ENCODE measurements around the gene STARD10.

STARD10 gene

GRCh38 chr11:72776117-72776843, 17.6 kb downstream of the STARD10 start:
- Mint-ChIP-seq H3K4me3 (no peak overlapping the region), H3K27ac (peak overlapping the region; percentile 26), H3K27me3 (peaks cover 41% of the 10 kb centered on the region)

GRCh38 chr11:72775288-72776110, 18.3 kb downstream of the STARD10 start:
- no peaks in the 10 kb centered on the region for H3K36me3 Mint-ChIP-seq (ENCODE audit: low read depth)
- intact Hi-C loops (cut with micrococcal nuclease) = no loop called here
- H3K9me3 Mint-ChIP-seq = no peaks in the 10 kb centered on the region
- no peak overlapping the region for H3K4me3 Mint-ChIP-seq
- peaks cover 46% of the 10 kb centered on the region for H3K4me1 Mint-ChIP-seq (ENCODE audit: low read depth)
- peaks cover 36% of the 10 kb centered on the region for H3K27me3 Mint-ChIP-seq
- H3K27ac Mint-ChIP-seq = no peak overlapping the region

More at GRCh38 chr11:72776117-72776843, 17.6 kb downstream of the STARD10 start:
- Mint-ChIP-seq H3K4me1 (ENCODE audit: low read depth) (peaks cover 48% of the 10 kb centered on the region), H3K9me3 (no peaks in the 10 kb centered on the region), H3K36me3 (ENCODE audit: low read depth) (no peaks in the 10 kb centered on the region)
- intact Hi-C loops (cut with micrococcal nuclease) = no loop called here

GRCh38 chr11:72774499-72774898, 19.3 kb downstream of the STARD10 start:
- Mint-ChIP-seq H3K27me3 (peaks cover 29% of the 10 kb centered on the region), H3K36me3 (ENCODE audit: low read depth) (no peaks in the 10 kb centered on the region), H3K4me3 (no peak overlapping the region), H3K4me1 (ENCODE audit: low read depth) (peaks cover 38% of the 10 kb centered on the region), H3K27ac (no peak overlapping the region), H3K9me3 (no peaks in the 10 kb centered on the region)
- intact Hi-C loops (cut with micrococcal nuclease) = no loop called here

GRCh38 chr11:72773696-72774095, 20.2 kb downstream of the STARD10 start:
- Mint-ChIP-seq H3K9me3 (no peaks in the 10 kb centered on the region), H3K4me1 (ENCODE audit: low read depth) (peaks cover 35% of the 10 kb centered on the region), H3K4me3 (no peak overlapping the region), H3K27me3 (peaks cover 23% of the 10 kb centered on the region), H3K36me3 (ENCODE audit: low read depth) (no peaks in the 10 kb centered on the region), H3K27ac (no peak overlapping the region)
- intact Hi-C loops (cut with micrococcal nuclease) = no loop called here

- no peaks in the 10 kb centered on the region for H3K36me3 Mint-ChIP-seq (ENCODE audit: low read depth)
- intact Hi-C loops (cut with micrococcal nuclease) = no loop called here
- H3K4me3 Mint-ChIP-seq = no peak overlapping the region
- no peaks in the 10 kb centered on the region for H3K9me3 Mint-ChIP-seq
- H3K4me1 Mint-ChIP-seq (ENCODE audit: low read depth) = peaks cover 40% of the 10 kb centered on the region
- peaks cover 25% of the 10 kb centered on the region for H3K27me3 Mint-ChIP-seq
- H3K27ac Mint-ChIP-seq = no peak overlapping the region
Observed at GRCh38 chr11:72773291-72773690, 20.6 kb downstream of the STARD10 start.

GRCh38 chr11:72772059-72772458, 21.8 kb downstream of the STARD10 start:
- no peaks in the 10 kb centered on the region for H3K36me3 Mint-ChIP-seq (ENCODE audit: low read depth)
- H3K4me1 Mint-ChIP-seq (ENCODE audit: low read depth) = peaks cover 35% of the 10 kb centered on the region
- no peak overlapping the region for H3K4me3 Mint-ChIP-seq
- H3K27ac Mint-ChIP-seq = no peak overlapping the region
- intact Hi-C loops (cut with micrococcal nuclease) = no loop called here
- peaks cover 27% of the 10 kb centered on the region for H3K27me3 Mint-ChIP-seq
- H3K9me3 Mint-ChIP-seq = no peaks in the 10 kb centered on the region

GRCh38 chr11:72771507-72771906, 22.3 kb downstream of the STARD10 start:
- Mint-ChIP-seq H3K9me3 (no peaks in the 10 kb centered on the region), H3K4me3 (no peak overlapping the region), H3K27me3 (peaks cover 29% of the 10 kb centered on the region), H3K27ac (no peak overlapping the region), H3K36me3 (ENCODE audit: low read depth) (no peaks in the 10 kb centered on the region), H3K4me1 (ENCODE audit: low read depth) (peaks cover 30% of the 10 kb centered on the region)
- intact Hi-C loops (cut with micrococcal nuclease) = no loop called here

GRCh38 chr11:72770799-72771198, 23.0 kb downstream of the STARD10 start:
- Mint-ChIP-seq H3K4me1 (ENCODE audit: low read depth) (peaks cover 23% of the 10 kb centered on the region), H3K27ac (no peak overlapping the region), H3K27me3 (peaks cover 28% of the 10 kb centered on the region), H3K4me3 (no peak overlapping the region), H3K9me3 (no peaks in the 10 kb centered on the region), H3K36me3 (ENCODE audit: low read depth) (no peaks in the 10 kb centered on the region)
- intact Hi-C loops (cut with micrococcal nuclease) = no loop called here

GRCh38 chr11:72769680-72770079, 24.2 kb downstream of the STARD10 start:
- no peak overlapping the region for H3K4me3 Mint-ChIP-seq
- no peaks in the 10 kb centered on the region for H3K36me3 Mint-ChIP-seq (ENCODE audit: low read depth)
- H3K27ac Mint-ChIP-seq = no peak overlapping the region
- H3K27me3 Mint-ChIP-seq = peaks cover 22% of the 10 kb centered on the region
- peaks cover 22% of the 10 kb centered on the region for H3K4me1 Mint-ChIP-seq (ENCODE audit: low read depth)
- no peaks in the 10 kb centered on the region for H3K9me3 Mint-ChIP-seq
- intact Hi-C loops (cut with micrococcal nuclease) = no loop called here

- Mint-ChIP-seq H3K27ac (no peak overlapping the region), H3K36me3 (ENCODE audit: low read depth) (no peaks in the 10 kb centered on the region), H3K4me1 (ENCODE audit: low read depth) (peaks cover 26% of the 10 kb centered on the region), H3K27me3 (peaks cover 22% of the 10 kb centered on the region), H3K9me3 (no peaks in the 10 kb centered on the region), H3K4me3 (no peak overlapping the region)
- intact Hi-C loops (cut with micrococcal nuclease) = no loop called here
Observed at GRCh38 chr11:72768581-72768980, 25.3 kb downstream of the STARD10 start.

- Mint-ChIP-seq H3K9me3 (no peaks in the 10 kb centered on the region), H3K27ac (no peak overlapping the region), H3K4me1 (ENCODE audit: low read depth) (peaks cover 33% of the 10 kb centered on the region), H3K36me3 (ENCODE audit: low read depth) (no peaks in the 10 kb centered on the region), H3K4me3 (no peak overlapping the region), H3K27me3 (peaks cover 18% of the 10 kb centered on the region)
- intact Hi-C loops (cut with micrococcal nuclease) = no loop called here
Observed at GRCh38 chr11:72767203-72768062, 26.4 kb downstream of the STARD10 start.

- H3K36me3 Mint-ChIP-seq (ENCODE audit: low read depth) = no peaks in the 10 kb centered on the region
- H3K27ac Mint-ChIP-seq = no peak overlapping the region
- H3K27me3 Mint-ChIP-seq = peaks cover 13% of the 10 kb centered on the region
- H3K9me3 Mint-ChIP-seq = no peaks in the 10 kb centered on the region
- peaks cover 28% of the 10 kb centered on the region for H3K4me1 Mint-ChIP-seq (ENCODE audit: low read depth)
- intact Hi-C loops (cut with micrococcal nuclease) = no loop called here
- H3K4me3 Mint-ChIP-seq = no peak overlapping the region
Observed at GRCh38 chr11:72766152-72766902, 27.5 kb downstream of the STARD10 start.

GRCh38 chr11:72764503-72764902, 29.3 kb downstream of the STARD10 start:
- no peak overlapping the region for H3K27ac Mint-ChIP-seq
- H3K27me3 Mint-ChIP-seq = peaks cover 12% of the 10 kb centered on the region
- no peak overlapping the region for H3K4me3 Mint-ChIP-seq
- H3K4me1 Mint-ChIP-seq (ENCODE audit: low read depth) = peaks cover 40% of the 10 kb centered on the region
- intact Hi-C loops (cut with micrococcal nuclease) = no loop called here
- no peaks in the 10 kb centered on the region for H3K36me3 Mint-ChIP-seq (ENCODE audit: low read depth)
- no peaks in the 10 kb centered on the region for H3K9me3 Mint-ChIP-seq
